GM12865 (cell line): ENCODE data around the gene FGGY.

ENCODE experiments used
- DNase-seq: peaks from one replicate; pipeline ENCODE4 v3.0.0; 2010; ENCODE audit warnings: low read depth
- H3K4me3 ChIP-seq: 2 replicates; pipeline ENCODE4 v1.5.1; 2011; ENCODE audit warnings: mild to moderate bottlenecking, low read depth, low read length, control low read depth
- TF ChIP-seq, protein P1 (sequence below): IDR thresholded peaks from 2 replicates; pipeline ENCODE4 v1.5.1; 2011; ENCODE audit warnings: low read length, control low read depth, low read depth, inconsistent platforms; ENCODE audit not compliant: insufficient read depth; ENCODE audit errors: missing control alignments

Gene FGGY

DNA sequence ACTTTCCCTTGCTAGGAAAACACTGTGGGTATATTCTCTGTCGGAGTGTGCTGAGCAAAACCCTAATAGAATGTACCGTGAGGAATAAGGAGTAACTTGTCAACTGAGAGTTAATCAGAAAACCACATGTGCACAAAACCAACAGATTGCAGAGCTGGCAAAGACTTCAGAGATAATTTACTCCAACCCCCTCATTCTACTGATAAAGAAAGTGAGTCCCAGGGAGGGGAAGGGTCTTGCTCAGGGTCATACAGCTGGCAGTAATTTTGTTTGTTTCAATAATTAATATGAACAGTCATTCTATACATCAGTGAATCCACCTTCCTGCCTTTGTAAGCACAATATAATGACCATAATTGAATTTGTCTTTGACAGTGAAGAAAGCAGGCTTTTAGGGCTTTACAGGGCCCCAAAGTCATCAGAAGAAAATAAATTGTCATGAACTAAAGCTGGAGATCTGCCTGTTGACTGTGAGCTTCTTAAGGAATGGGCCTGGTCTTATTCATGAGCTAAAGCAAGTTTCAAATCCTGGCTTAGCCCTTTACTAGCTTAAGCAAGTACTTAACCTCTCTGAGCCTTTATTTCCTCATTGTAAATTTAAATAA lies 450.6 kb downstream of the FGGY start:
- DNase-seq = no peak

DNA sequence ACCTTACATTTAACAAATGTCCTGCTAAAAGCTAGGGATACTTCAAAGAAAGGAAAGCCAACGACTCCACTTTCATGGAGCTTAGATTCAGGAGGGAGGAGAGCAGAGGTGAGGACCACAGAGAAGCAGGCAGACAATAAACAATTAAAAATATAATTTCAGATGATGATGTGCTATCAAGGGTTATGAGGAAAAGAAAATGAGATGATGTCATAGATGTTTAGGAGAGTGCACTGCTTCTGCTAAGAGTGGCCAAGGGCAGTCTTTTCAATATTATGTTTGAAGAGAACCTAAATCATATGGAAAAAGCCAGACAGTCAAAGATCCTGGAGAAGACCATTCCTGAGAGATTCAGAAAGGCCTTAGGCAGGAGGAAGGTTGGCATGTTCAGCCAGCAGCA lies 451.2 kb downstream of the FGGY start:
- H3K4me3 ChIP-seq = no peak overlapping the region
- TF ChIP-seq, protein P1, sequence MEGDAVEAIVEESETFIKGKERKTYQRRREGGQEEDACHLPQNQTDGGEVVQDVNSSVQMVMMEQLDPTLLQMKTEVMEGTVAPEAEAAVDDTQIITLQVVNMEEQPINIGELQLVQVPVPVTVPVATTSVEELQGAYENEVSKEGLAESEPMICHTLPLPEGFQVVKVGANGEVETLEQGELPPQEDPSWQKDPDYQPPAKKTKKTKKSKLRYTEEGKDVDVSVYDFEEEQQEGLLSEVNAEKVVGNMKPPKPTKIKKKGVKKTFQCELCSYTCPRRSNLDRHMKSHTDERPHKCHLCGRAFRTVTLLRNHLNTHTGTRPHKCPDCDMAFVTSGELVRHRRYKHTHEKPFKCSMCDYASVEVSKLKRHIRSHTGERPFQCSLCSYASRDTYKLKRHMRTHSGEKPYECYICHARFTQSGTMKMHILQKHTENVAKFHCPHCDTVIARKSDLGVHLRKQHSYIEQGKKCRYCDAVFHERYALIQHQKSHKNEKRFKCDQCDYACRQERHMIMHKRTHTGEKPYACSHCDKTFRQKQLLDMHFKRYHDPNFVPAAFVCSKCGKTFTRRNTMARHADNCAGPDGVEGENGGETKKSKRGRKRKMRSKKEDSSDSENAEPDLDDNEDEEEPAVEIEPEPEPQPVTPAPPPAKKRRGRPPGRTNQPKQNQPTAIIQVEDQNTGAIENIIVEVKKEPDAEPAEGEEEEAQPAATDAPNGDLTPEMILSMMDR = no peak
- DNase-seq = no peak

More for the DNA sequence above, 450.6 kb downstream of the FGGY start:
- TF ChIP-seq, protein P1 = no peak
- H3K4me3 ChIP-seq = no peak overlapping the region

DNA sequence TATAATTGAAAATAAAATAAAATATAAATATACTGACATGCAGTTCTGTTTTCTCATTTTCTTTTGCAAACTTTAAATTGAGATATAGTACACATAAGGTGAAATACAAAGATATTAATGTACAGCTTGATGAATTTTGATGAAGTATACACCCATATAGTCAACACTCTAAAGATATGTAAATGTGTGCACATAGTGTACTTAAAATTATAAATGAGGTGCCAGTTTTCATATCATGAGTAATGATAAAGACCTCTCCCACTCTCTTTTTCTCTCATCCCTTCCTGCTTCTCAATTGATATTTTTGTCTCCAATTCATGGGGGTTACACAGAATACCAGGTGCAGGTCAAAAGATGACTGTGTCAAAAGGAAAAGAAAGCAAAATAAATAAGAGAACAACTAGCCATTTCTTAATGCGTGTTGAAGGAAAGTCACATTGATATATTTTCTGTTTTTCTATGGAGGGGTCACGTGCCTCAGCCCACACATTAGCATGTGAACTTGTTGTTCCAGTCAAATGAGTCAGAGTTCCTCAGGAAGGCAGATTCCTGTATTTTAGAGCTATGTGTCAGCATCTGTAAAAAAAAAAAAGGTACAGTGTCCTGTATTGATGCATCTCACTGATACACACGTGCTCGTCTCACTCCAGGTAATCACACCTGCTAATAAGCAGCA lies 453.6 kb downstream of the FGGY start:
- H3K4me3 ChIP-seq = no peak overlapping the region
- TF ChIP-seq, protein P1 = no peak
- no peak for DNase-seq

DNA sequence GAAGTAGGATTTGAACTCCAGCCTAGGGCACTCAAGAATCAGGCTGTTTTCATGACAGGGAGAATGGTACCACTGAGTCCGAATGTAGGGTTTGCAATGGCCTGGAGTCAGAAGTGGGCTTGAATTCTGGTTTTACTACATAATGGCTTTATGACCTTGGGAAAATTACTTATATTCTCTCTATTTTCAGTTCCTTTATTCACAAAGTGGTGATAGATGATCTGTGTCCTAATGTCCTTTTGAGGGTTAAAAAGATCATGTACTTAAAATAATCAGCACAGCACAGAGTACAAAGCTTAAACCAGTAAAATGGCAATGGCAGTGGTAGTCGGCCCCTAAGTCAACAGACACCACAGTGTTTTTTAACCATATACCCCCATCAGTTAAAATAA lies 454.1 kb downstream of the FGGY start:
- no peak overlapping the region for H3K4me3 ChIP-seq
- DNase-seq = no peak
- TF ChIP-seq, protein P1 = no peak

DNA sequence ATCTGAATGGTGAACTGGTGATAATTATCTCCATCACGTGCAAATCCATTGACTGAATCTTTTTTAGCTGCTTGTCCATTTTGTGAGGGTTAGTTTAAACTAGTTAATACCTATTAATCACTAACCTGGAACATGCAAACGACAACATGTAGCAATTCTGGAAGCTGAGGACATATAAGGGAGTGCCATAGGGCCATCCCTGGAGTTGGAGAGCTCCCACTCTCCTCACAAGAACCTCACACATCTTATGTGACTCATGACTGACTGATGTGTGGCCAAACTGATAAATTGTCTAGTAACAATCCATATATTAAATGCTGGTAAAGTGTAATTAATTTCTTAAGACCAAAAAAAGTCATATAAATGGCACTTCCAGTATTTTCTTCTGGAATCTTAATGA lies 454.9 kb downstream of the FGGY start:
- no peak overlapping the region for H3K4me3 ChIP-seq
- TF ChIP-seq, protein P1 = no peak
- no peak for DNase-seq

DNA sequence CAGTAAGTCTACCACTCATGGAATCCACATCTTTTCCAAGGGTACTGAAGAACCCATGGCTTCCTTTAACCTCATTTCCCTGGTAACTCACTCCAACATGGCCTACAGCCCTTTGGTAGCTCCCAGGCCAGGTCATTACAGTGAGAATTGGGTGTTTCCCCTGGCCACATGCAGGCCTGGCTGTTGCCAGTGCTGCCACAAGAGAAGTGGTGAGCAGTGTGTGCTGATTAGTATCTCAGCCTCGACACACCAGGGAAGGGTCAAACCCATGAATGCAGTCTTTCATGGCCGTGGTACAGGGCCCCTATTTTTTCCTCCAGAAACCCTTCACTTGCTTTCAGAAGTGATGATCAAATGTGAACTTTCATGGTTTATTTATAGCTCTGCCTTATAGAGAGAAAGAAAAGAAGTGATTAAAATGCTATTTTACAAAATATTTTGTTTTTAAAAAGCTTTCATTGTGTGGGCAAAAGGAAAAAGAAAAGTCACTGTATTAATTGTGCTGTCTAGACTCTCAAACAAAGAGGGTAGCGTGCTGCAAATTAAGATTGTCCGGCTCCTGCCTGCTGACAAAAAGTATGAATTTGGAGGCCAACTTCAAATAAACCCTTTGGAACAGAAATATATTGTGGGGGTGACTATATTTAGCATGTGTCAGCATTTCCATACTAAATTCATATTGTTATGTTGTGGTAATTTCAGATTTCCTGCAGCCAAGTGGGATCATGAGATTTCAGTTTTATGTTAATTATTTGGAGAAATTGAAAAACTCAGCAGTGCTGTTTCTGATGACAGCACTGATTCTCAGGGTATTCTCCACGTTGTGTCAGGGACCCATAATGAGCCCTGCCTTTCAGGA lies 455.9 kb downstream of the FGGY start:
- DNase-seq = peak; percentile 40

More for the DNA sequence above, 455.9 kb downstream of the FGGY start:
- TF ChIP-seq, protein P1 = no peak
- H3K4me3 ChIP-seq = no peak overlapping the region
